Suprapubic skin (tissue), 4 donors: ENCODE data around the gene ROBO4. TPM values are rescaled to one million over a fixed set of nuclear protein-coding genes. Genes with fewer than 3 reads are reported as not detected.

ENCODE experiments used
- DNase-seq, 2 donors: peaks; one replicate each; pipeline ENCODE4 v3.0.0-alpha.2; 2019; ENCODE audit warnings: low spot score in 2 of 2
- H3K27ac ChIP-seq: fragments of 200-600 bp; sonication (generic); one replicate; pipeline ENCODE4 v1.5.1; 2019
- H3K27me3 ChIP-seq: fragments of 200-600 bp; sonication (generic); one replicate; pipeline ENCODE4 v1.5.1; 2019
- H3K36me3 ChIP-seq: fragments of 200-600 bp; sonication (generic); one replicate; pipeline ENCODE4 v1.5.1; 2019
- H3K4me1 ChIP-seq: fragments of 200-600 bp; sonication (generic); one replicate; pipeline ENCODE4 v1.5.1; 2019
- H3K4me3 ChIP-seq: fragments of 200-600 bp; sonication (generic); one replicate; pipeline ENCODE4 v1.5.1; 2019; ENCODE audit warnings: mild to moderate bottlenecking
- H3K9me3 ChIP-seq: fragments of 200-600 bp; sonication (generic); one replicate; pipeline ENCODE4 v1.5.1; 2019
- CTCF ChIP-seq, 2 donors: fragments of 200-600 bp in 1 of 2; fragments of 450-650 bp in 1 of 2; sonication (generic) in 1 of 2; IDR thresholded peaks; one replicate each; pipeline ENCODE4 v1.5.1; 2016 to 2019; ENCODE audit warnings: antibody characterized with exemption in 2 of 2, mild to moderate bottlenecking in 1 of 2, moderate library complexity in 1 of 2
- EP300 ChIP-seq: sonication (generic); formaldehyde crosslinking; IDR thresholded peaks from one replicate; pipeline ENCODE4 v1.6.1; 2017; ENCODE audit warnings: antibody characterized with exemption
- POLR2A ChIP-seq, 2 donors: fragments of 450-650 bp; IDR thresholded peaks; one replicate each; pipeline ENCODE4 v1.6.1; 2017; ENCODE audit warnings: antibody characterized with exemption in 2 of 2, mild to moderate bottlenecking in 2 of 2, moderate library complexity in 2 of 2
- POLR2AphosphoS5 ChIP-seq, 3 donors: sonication (generic); formaldehyde crosslinking; IDR thresholded peaks; one replicate each; pipeline ENCODE4 v1.6.1; 2017; ENCODE audit warnings: antibody characterized with exemption in 3 of 3
- WGBS: methylation state at CpG from one replicate; pipeline ENCODE4 v1.1.5; 2018; 5-methylcytosine and 5-hydroxymethylcytosine counted together
- total RNA-seq, 4 donors: library from RNA; depleted of rRNA; stranded (reverse); fragments of >200 nt; gene quantifications; one replicate each; pipeline ENCODE4 v1.1.0, GENCODE V29; 2016

The ROBO4 gene
- total RNA-seq, 4 donors from 2014 or later: 2.5 to 18.7 (median 9.6) TPM

GRCh38 chr11:124892750-124893454, 4.8 kb downstream of the ROBO4 start:
- no peak for DNase-seq
- Histone ChIP-seq H3K9me3 (no peaks in the 10 kb centered on the region), H3K27me3 (no peaks in the 10 kb centered on the region), H3K27ac (no peak overlapping the region), H3K4me3 (no peak overlapping the region), H3K4me1 (peaks cover 50% of the 10 kb centered on the region), H3K36me3 (no peaks in the 10 kb centered on the region)
- WGBS: 81% methylated on average over 9 of the region's 9 CpGs
- TF ChIP-seq POLR2AphosphoS5 (IDR thresholded peaks at IDR 0.05): no peak

GRCh38 chr11:124892146-124892545, 5.5 kb downstream of the ROBO4 start:
- DNase-seq: no peak
- no peak overlapping the region for H3K27ac ChIP-seq
- peaks cover 49% of the 10 kb centered on the region for H3K4me1 ChIP-seq
- WGBS: 96% methylated on average over 2 of the region's 2 CpGs
- no peaks in the 10 kb centered on the region for H3K9me3 ChIP-seq
- H3K4me3 ChIP-seq: no peak overlapping the region
- no peak for TF ChIP-seq EP300
- TF ChIP-seq POLR2A (IDR thresholded peaks at IDR 0.05): no peak
- no peak for TF ChIP-seq CTCF (IDR thresholded peaks at IDR 0.05)
- H3K27me3 ChIP-seq: no peaks in the 10 kb centered on the region
- H3K36me3 ChIP-seq: no peaks in the 10 kb centered on the region

- no peak overlapping the region for H3K27ac ChIP-seq
- peak in 1 of 2 donors; percentile 75 for DNase-seq
- WGBS: 47% methylated on average over 6 of the region's 12 CpGs
- H3K36me3 ChIP-seq: no peaks in the 10 kb centered on the region
- no peak overlapping the region for H3K4me3 ChIP-seq
- peaks cover 46% of the 10 kb centered on the region for H3K4me1 ChIP-seq
- no peaks in the 10 kb centered on the region for H3K9me3 ChIP-seq
- H3K27me3 ChIP-seq: no peaks in the 10 kb centered on the region
- no peak for TF ChIP-seq POLR2A (IDR thresholded peaks at IDR 0.05)
- no peak for TF ChIP-seq CTCF (IDR thresholded peaks at IDR 0.05)
- TF ChIP-seq EP300: no peak
- TF ChIP-seq POLR2AphosphoS5 (IDR thresholded peaks at IDR 0.05): no peak
These were observed 6.2 kb downstream of the ROBO4 start for GRCh38 chr11:124891373-124891861.

- no peak overlapping the region for H3K27ac ChIP-seq
- WGBS: 59% methylated on average over 8 of the region's 9 CpGs
- no peak overlapping the region for H3K4me3 ChIP-seq
- H3K27me3 ChIP-seq: no peaks in the 10 kb centered on the region
- no peak for DNase-seq
- TF ChIP-seq EP300: no peak
- TF ChIP-seq POLR2A (IDR thresholded peaks at IDR 0.05): no peak
- TF ChIP-seq CTCF (IDR thresholded peaks at IDR 0.05): no peak
- TF ChIP-seq POLR2AphosphoS5 (IDR thresholded peaks at IDR 0.05): no peak
- no peaks in the 10 kb centered on the region for H3K9me3 ChIP-seq
- H3K36me3 ChIP-seq: no peaks in the 10 kb centered on the region
- peaks cover 44% of the 10 kb centered on the region for H3K4me1 ChIP-seq
These were observed 6.8 kb downstream of the ROBO4 start for GRCh38 chr11:124890683-124891372.

- Histone ChIP-seq H3K36me3 (no peaks in the 10 kb centered on the region), H3K4me3 (no peak overlapping the region), H3K4me1 (peaks cover 44% of the 10 kb centered on the region), H3K27me3 (no peaks in the 10 kb centered on the region), H3K27ac (no peak overlapping the region), H3K9me3 (no peaks in the 10 kb centered on the region)
- TF ChIP-seq POLR2A (IDR thresholded peaks at IDR 0.05): no peak
- no peak for TF ChIP-seq POLR2AphosphoS5 (IDR thresholded peaks at IDR 0.05)
- no peak for DNase-seq
- WGBS: 49% methylated on average over 2 of the region's 2 CpGs
These were observed 7.5 kb downstream of the ROBO4 start for GRCh38 chr11:124890151-124890550.
